Placental epithelial cell (primary cell): ENCODE measurements around the gene CFHR3. TPM values are rescaled to one million over a fixed set of nuclear protein-coding genes. Genes with fewer than 3 reads are reported as not detected.

Experiments used
- total RNA-seq: library from RNA; depleted of rRNA; stranded (reverse); fragments of >200 nt; gene quantifications from 2 replicates; pipeline ENCODE4 v1.2.3, GENCODE V29; 2012

CFHR3 gene
- not detected in 2 replicates for total RNA-seq

GRCh38 chr1:196774603-196775002, at the start of gene CFHR3:
TSS of gene CFHR3 (plus strand) at chr1:196774840. CDS start at chr1:196774887, 47 bp downstream.

GRCh38 chr1:196819531-196819930, 44.9 kb downstream of the CFHR3 start, which contains the start of gene CFHR1:
TSS of gene CFHR1 (plus strand) at chr1:196819731. CDS start at chr1:196819845, 114 bp downstream.

Other genes starting within 250 kb of the CFHR3 start
- not detected in 2 replicates for gene KCNT2, start 166.4 kb upstream of the CFHR3 start, total RNA-seq
- gene CFH, start 122.8 kb upstream of the CFHR3 start, total RNA-seq, result 0.39 TPM in 1 of 2 replicates, not detected in the other
- gene CFHR1, start 44.9 kb downstream of the CFHR3 start, total RNA-seq, result not detected in 2 replicates
- not detected in 2 replicates for gene CFHR4, start 113.2 kb downstream of the CFHR3 start, total RNA-seq
- not detected in 2 replicates for gene CFHR2, start 168.9 kb downstream of the CFHR3 start, total RNA-seq
- gene CFHR5, start 202.7 kb downstream of the CFHR3 start, total RNA-seq, result not detected in 2 replicates